ENCODE measurements around the gene KCNK17.
"Not testable (repeated sequence)": the region's sequence is repeated elsewhere in the genome, so short reads cannot be mapped to it uniquely, and the experiment has no call there.

Gene KCNK17

GRCh38 chr6:39287601-39288000 lies 26.6 kb downstream of the KCNK17 start:
- TF ChIP-seq, protein P1, sequence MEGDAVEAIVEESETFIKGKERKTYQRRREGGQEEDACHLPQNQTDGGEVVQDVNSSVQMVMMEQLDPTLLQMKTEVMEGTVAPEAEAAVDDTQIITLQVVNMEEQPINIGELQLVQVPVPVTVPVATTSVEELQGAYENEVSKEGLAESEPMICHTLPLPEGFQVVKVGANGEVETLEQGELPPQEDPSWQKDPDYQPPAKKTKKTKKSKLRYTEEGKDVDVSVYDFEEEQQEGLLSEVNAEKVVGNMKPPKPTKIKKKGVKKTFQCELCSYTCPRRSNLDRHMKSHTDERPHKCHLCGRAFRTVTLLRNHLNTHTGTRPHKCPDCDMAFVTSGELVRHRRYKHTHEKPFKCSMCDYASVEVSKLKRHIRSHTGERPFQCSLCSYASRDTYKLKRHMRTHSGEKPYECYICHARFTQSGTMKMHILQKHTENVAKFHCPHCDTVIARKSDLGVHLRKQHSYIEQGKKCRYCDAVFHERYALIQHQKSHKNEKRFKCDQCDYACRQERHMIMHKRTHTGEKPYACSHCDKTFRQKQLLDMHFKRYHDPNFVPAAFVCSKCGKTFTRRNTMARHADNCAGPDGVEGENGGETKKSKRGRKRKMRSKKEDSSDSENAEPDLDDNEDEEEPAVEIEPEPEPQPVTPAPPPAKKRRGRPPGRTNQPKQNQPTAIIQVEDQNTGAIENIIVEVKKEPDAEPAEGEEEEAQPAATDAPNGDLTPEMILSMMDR (IDR thresholded peaks at IDR 0.05; ENCODE audit: unreplicated experiment in 3 of 3), result no peak
- H3K27me3 Mint-ChIP-seq (ENCODE audit: low read depth), result peaks cover 38% of the 10 kb centered on the region
- no peaks in the 10 kb centered on the region for H3K4me1 Mint-ChIP-seq
- no peaks in the 10 kb centered on the region for H3K36me3 Mint-ChIP-seq (ENCODE audit: low read depth)
- no peaks in the 10 kb centered on the region for H3K9me3 Mint-ChIP-seq
- H3K4me3 Mint-ChIP-seq, result no peak overlapping the region
- no peak overlapping the region for H3K27ac Mint-ChIP-seq

DNA sequence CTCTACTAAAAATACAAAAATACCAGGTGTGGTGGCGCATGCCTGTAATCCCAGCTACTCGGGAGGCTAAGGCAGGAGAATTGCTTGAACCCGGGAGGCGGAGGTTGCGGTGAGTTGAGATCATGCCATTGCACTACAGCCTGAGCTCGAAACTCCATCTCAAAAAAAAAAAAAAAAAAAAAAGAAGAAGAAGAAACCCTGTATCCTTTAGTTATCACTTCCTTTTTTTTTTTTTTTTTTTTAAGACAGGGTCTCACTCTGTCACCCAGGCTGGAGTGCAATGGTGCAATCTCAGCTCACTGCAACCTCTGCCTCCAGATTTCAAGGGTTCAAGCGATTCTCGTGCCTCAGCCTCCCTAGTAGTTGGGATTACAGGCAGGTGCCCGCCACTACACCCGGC lies 27.6 kb downstream of the KCNK17 start:
- H3K36me3 Mint-ChIP-seq (ENCODE audit: low read depth); H3K27ac Mint-ChIP-seq; H3K4me1 Mint-ChIP-seq; H3K9me3 Mint-ChIP-seq; H3K4me3 Mint-ChIP-seq: not testable (repeated sequence)
- peaks cover 41% of the 10 kb centered on the region for H3K27me3 Mint-ChIP-seq (ENCODE audit: low read depth)

DNA sequence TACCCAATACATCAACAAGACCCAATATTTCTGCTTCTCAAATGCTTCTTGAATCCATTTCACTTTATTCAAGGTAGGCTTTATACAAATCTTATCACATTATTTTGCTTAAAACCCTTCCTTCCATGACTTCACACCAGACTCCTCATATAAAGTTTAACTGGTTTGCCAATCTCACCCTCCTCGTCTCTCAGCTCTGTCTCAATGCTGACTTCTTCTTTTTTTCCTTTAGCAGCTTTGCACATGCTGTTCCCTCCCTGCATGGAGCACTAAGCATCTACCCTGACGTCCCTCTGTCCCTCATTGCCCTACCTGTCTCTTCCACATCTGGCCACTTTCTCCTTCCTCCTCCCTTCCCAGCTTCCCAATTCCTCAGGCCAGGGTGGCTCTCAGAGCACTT lies 31.4 kb downstream of the KCNK17 start:
- Mint-ChIP-seq H3K27ac (no peak overlapping the region), H3K27me3 (ENCODE audit: low read depth) (peaks cover 32% of the 10 kb centered on the region), H3K36me3 (ENCODE audit: low read depth) (no peaks in the 10 kb centered on the region), H3K9me3 (no peaks in the 10 kb centered on the region), H3K4me1 (no peaks in the 10 kb centered on the region), H3K4me3 (no peak overlapping the region)
- TF ChIP-seq, protein P1 (IDR thresholded peaks at IDR 0.05; ENCODE audit: unreplicated experiment in 3 of 3), result no peak

DNA sequence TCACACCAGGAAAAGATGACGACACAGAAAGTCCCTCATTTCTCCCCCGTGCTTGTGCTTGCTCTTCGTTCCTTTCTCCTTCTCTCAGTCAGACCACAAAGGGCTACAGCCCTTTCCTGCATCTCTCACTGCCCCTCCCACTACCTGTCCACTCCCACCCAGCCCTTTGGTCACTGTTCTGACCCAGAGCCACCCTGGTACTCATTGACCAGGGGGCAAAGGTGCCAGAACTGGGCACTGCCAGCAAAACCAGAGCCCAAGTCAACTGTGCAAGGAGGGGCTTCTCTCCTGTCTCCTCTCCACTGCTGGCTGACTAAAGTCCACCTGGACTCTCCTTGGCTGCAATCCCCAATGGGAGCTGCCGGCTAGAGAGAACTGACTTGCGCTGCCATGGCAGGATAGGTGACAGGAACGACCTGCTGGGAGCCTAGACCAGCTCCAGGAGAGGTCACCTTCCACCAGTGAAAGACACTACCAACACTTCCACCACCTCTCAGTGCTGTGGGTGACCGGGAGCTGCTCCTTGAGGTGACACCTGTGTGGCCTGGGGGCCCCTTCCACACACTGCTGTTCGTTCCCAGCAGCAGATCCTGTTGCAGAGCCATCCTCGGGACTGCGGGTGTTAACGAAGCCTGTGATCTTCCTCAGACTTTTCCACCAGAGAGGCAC lies 32.8 kb downstream of the KCNK17 start:
- H3K4me3 Mint-ChIP-seq, result no peak overlapping the region
- peak overlapping the region in 2 of 3 experiments; percentile 62 to 63 for H3K27ac Mint-ChIP-seq
- no peaks in the 10 kb centered on the region for H3K4me1 Mint-ChIP-seq
- no peaks in the 10 kb centered on the region for H3K9me3 Mint-ChIP-seq
- H3K36me3 Mint-ChIP-seq (ENCODE audit: low read depth), result no peaks in the 10 kb centered on the region
- peaks cover 37% of the 10 kb centered on the region for H3K27me3 Mint-ChIP-seq (ENCODE audit: low read depth)
- TF ChIP-seq, protein P1 (IDR thresholded peaks at IDR 0.05; ENCODE audit: unreplicated experiment in 3 of 3), result no peak

DNA sequence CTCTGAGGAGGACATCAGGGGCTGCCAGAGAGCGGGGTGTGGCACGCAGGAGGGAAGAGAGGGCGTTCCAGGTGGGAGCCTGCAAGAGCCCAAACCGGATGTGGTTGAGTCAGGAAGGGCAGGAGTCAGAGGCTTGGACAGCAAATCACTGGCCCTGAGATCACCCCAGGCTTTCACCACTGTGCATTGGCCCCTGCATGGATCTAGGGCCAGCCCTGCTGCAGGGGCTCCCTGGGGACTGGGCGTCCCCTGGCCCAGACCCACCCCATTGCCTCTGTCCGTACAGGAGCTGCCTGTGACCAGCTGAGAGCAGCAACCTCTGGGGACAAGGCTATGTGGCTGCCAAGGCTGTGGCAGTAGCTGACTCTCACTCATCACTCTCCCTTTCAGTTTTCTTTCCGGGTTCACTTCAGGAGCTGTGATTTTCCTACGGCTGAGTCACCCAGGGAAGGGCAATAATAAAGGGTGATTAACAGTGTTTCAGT lies 33.9 kb downstream of the KCNK17 start:
- TF ChIP-seq, protein P1 (IDR thresholded peaks at IDR 0.05; ENCODE audit: unreplicated experiment in 3 of 3), result no peak
- Mint-ChIP-seq H3K4me3 (no peak overlapping the region), H3K9me3 (no peaks in the 10 kb centered on the region), H3K36me3 (ENCODE audit: low read depth) (no peaks in the 10 kb centered on the region), H3K27me3 (ENCODE audit: low read depth) (peaks cover 36% of the 10 kb centered on the region), H3K4me1 (no peaks in the 10 kb centered on the region), H3K27ac (no peak overlapping the region)

DNA sequence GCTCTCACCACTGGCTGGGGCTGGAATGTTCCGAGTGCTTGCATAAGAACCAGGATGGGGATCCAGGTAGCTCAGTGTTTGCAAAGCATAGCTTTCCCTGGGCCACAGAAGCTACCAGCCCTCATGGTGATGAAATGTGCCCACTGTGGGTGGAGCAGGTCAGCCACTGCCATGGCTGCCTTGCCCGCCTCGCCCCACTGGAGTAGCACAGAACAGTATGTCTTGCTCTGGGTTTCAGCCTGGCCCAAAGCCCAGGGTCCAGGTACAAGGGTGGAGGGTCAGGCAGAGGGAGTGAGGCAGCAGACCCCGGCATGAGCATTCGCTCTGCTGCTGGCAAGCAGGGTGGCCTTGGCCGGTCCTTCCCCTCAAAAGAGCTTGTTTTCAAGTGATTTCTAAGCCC lies 34.7 kb downstream of the KCNK17 start:
- TF ChIP-seq, protein P1 (IDR thresholded peaks at IDR 0.05; ENCODE audit: unreplicated experiment in 3 of 3), result no peak
- Mint-ChIP-seq H3K9me3 (no peaks in the 10 kb centered on the region), H3K27ac (no peak overlapping the region), H3K4me3 (no peak overlapping the region), H3K4me1 (no peaks in the 10 kb centered on the region), H3K27me3 (ENCODE audit: low read depth) (peaks cover 40% of the 10 kb centered on the region), H3K36me3 (ENCODE audit: low read depth) (no peaks in the 10 kb centered on the region)

All from nephron (organoid).